NB4 (cell line): ENCODE results near the gene MAP2K6.

Experiments used
- DNase-seq: peaks from one replicate; pipeline ENCODE4 v3.0.0; 2010; ENCODE audit warnings: low read depth
- H3K4me3 ChIP-seq: one replicate; pipeline ENCODE4 v1.5.1; 2011; ENCODE audit warnings: mild to moderate bottlenecking, low read depth, low read length, moderate library complexity
- CTCF ChIP-seq: IDR thresholded peaks from one replicate; pipeline ENCODE4 v1.5.1; 2012; ENCODE audit warnings: low read depth, low read length
- MAX ChIP-seq: IDR thresholded peaks from 2 replicates; pipeline ENCODE4 v1.6.1; 2011; ENCODE audit warnings: low read depth, low read length
- MYC ChIP-seq: IDR thresholded peaks from 2 replicates; pipeline ENCODE4 v1.6.1; 2011; ENCODE audit warnings: low read depth, low read length
- POLR2A ChIP-seq: IDR thresholded peaks from 2 replicates; pipeline ENCODE4 v1.6.1; 2011; ENCODE audit warnings: mild to moderate bottlenecking; ENCODE audit not compliant: insufficient read length; ENCODE audit errors: extremely low read depth

The MAP2K6 gene

GRCh38 chr17:69551212-69552010 lies 136.9 kb downstream of the MAP2K6 start:
- TF ChIP-seq POLR2A = no peak
- TF ChIP-seq MAX = no peak
- TF ChIP-seq MYC = no peak
- no peak for TF ChIP-seq CTCF
- H3K4me3 ChIP-seq = no peak overlapping the region
- no peak for DNase-seq

GRCh38 chr17:69552986-69553667 lies 138.6 kb downstream of the MAP2K6 start:
- no peak overlapping the region for H3K4me3 ChIP-seq
- no peak for TF ChIP-seq MYC
- no peak for TF ChIP-seq MAX
- TF ChIP-seq POLR2A = no peak
- no peak for TF ChIP-seq CTCF
- no peak for DNase-seq

- no peak for DNase-seq
- TF ChIP-seq MYC = no peak
- TF ChIP-seq CTCF = no peak
- TF ChIP-seq MAX = no peak
- TF ChIP-seq POLR2A = no peak
- H3K4me3 ChIP-seq = no peak overlapping the region
Measured at GRCh38 chr17:69555056-69555455, 140.6 kb downstream of the MAP2K6 start.

- no peak for TF ChIP-seq CTCF
- TF ChIP-seq MAX = no peak
- no peak for TF ChIP-seq MYC
- TF ChIP-seq POLR2A = no peak
- no peak for DNase-seq
- H3K4me3 ChIP-seq = no peak overlapping the region
Measured at GRCh38 chr17:69557339-69557738, 142.8 kb downstream of the MAP2K6 start.

- H3K4me3 ChIP-seq = no peak overlapping the region
- TF ChIP-seq POLR2A (no peak), MAX (no peak), CTCF (no peak), MYC (no peak)
- no peak for DNase-seq
Measured at GRCh38 chr17:69558796-69559195, 144.3 kb downstream of the MAP2K6 start.
